Body of pancreas (tissue), 4 donors: ENCODE data around the gene MAST3.

Source experiments
- POLR2A ChIP-seq, 3 donors: fragments of 450-650 bp; IDR thresholded peaks; one replicate each; pipeline ENCODE4 v1.6.1; 2016; ENCODE audit warnings: antibody characterized with exemption in 3 of 3, mild to moderate bottlenecking in 2 of 3
- TF ChIP-seq, protein P1 (sequence below), 7 experiments: fragments of 450-650 bp in 4 of 7; fragments of 200-600 bp in 3 of 7; sonication (generic) in 3 of 7; IDR thresholded peaks; one replicate each; pipeline ENCODE4 v1.5.1; 2016 to 2019; ENCODE audit warnings: antibody characterized with exemption in 7 of 7

DNA sequence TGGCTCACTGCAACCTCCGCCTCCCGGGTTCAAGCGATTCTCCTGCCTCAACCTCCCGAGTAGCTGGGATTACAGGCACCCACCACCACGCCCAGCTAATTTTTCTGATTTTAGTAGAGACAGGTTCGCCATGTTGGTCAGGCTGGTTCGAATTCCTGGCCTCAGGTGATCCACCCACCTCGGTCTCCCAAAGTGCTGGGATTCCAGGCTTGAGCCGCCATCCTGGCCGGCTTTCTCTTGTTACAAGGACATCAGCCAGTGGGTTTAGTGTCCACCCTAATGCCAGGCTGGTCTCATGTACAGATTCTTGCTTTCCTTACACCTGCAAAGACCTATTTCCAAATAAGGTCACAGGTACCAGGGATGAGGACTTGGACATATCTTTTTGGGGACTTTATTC is 62.2 kb downstream of the MAST3 start:
- TF ChIP-seq, protein P1, sequence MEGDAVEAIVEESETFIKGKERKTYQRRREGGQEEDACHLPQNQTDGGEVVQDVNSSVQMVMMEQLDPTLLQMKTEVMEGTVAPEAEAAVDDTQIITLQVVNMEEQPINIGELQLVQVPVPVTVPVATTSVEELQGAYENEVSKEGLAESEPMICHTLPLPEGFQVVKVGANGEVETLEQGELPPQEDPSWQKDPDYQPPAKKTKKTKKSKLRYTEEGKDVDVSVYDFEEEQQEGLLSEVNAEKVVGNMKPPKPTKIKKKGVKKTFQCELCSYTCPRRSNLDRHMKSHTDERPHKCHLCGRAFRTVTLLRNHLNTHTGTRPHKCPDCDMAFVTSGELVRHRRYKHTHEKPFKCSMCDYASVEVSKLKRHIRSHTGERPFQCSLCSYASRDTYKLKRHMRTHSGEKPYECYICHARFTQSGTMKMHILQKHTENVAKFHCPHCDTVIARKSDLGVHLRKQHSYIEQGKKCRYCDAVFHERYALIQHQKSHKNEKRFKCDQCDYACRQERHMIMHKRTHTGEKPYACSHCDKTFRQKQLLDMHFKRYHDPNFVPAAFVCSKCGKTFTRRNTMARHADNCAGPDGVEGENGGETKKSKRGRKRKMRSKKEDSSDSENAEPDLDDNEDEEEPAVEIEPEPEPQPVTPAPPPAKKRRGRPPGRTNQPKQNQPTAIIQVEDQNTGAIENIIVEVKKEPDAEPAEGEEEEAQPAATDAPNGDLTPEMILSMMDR (IDR thresholded peaks at IDR 0.05): no peak
- no peak for TF ChIP-seq POLR2A (IDR thresholded peaks at IDR 0.05)
